ENCODE measurements around the gene DIPK1C.

GRCh38 chr18:74446631-74447403 is 10.3 kb downstream of the DIPK1C start:
- TF ChIP-seq PBX3 (IDR thresholded peaks at IDR 0.05; ENCODE audit: insufficient replicate concordance, low read depth, low read length) (no peak), CTCF (IDR thresholded peaks at IDR 0.05 in 2 of 3, conservative IDR thresholded peaks at IDR 0.05 in 1 of 3; ENCODE audit: control insufficient read depth in 2 of 3, extremely low read depth in 1 of 3, insufficient read depth in 1 of 3, low read depth in 3 of 3, low read length in 3 of 3) (no peak), HDAC6 (IDR thresholded peaks at IDR 0.05; ENCODE audit: unreplicated experiment) (no peak), POLR2AphosphoS5 (IDR thresholded peaks at IDR 0.05; ENCODE audit: low read length) (no peak), POLR2A (IDR thresholded peaks at IDR 0.05; ENCODE audit: low read depth, low read length) (no peak), BHLHE40 (IDR thresholded peaks at IDR 0.05; ENCODE audit: borderline replicate concordance in 1 of 2, low read depth in 2 of 2, low read length in 1 of 2) (no peak), MAX (IDR thresholded peaks at IDR 0.05; ENCODE audit: low read depth, low read length) (no peak), ZBTB4 (CRISPR knock-in tag; IDR thresholded peaks at IDR 0.05) (no peak), YY1 (IDR thresholded peaks at IDR 0.05; ENCODE audit: low read depth, low read length) (no peak), IRF3 (IDR thresholded peaks at IDR 0.05) (no peak), ZNF217 (IDR thresholded peaks at IDR 0.05) (no peak), SIX5 (IDR thresholded peaks at IDR 0.05; ENCODE audit: low read depth, low read length, severe bottlenecking) (no peak), STAT3 (IDR thresholded peaks at IDR 0.05; ENCODE audit: low read depth, low read length) (no peak)
